HepG2 (cell line): ENCODE results near the gene CCNL1. TPM values are rescaled to one million over a fixed set of nuclear protein-coding genes. Genes with fewer than 3 reads are reported as not detected.
A peak's percentile ranks its signal among the peaks of the same experiment; 100 is the strongest.

ENCODE experiments used
- ATAC-seq: fragments of 200-7000 bp; cut with Tn5 transposase; 3 replicates; pipeline ENCODE4 v1.9.1; 2020; ENCODE audit warnings: mild to moderate bottlenecking, moderate library complexity
- BruUV-seq: library from RNA; stranded (reverse); fragments of 400-500 nt; replicated peaks from 2 replicates; lab custom pipeline; 2021; lab: Mats Ljungman, UMichigan
- CTCF ChIA-PET: fragments of 300-600 bp; formaldehyde crosslinking; extraction: SDS; loops from one replicate; lab custom pipeline; 2021; ENCODE audit warnings: low total read pairs, inconsistent platforms, low intra/inter-chr PET ratio; lab: Yijun Ruan, JAX
- POLR2A ChIA-PET: fragments of 350-600 bp; sonication (Branson Sonifier 250); formaldehyde crosslinking; loops from one replicate; lab custom pipeline; 2020; ENCODE audit warnings: antibody characterized with exemption, inconsistent platforms; lab: Yijun Ruan, JAX
- DNase-seq: peaks from one replicate; pipeline ENCODE4 v3.0.0-alpha.2; 2015; ENCODE audit warnings: low spot score
- FAIRE-seq: peaks from 3 replicates; lab custom pipeline; 2011; peaks lifted over from hg19 to GRCh38; lab: Jason Lieb, UNC
- H2AFZ ChIP-seq: one replicate; pipeline ENCODE4 v1.6.1; 2011; ENCODE audit warnings: low read length, inconsistent platforms
- H3K27ac ChIP-seq: fragments of 300-600 bp; 3 replicates; pipeline ENCODE4 v1.8.0; 2011; ENCODE audit warnings: mixed run types, mild to moderate bottlenecking, mixed read lengths, low read length, inconsistent platforms; ENCODE audit not compliant: insufficient read depth; ENCODE audit errors: extremely low read length
- H3K27me3 ChIP-seq, 2 experiments: fragments of 200-600 bp in 1 of 2; 2 replicates in 1 of 2; 3 replicates in 1 of 2; pipeline versions ENCODE4 v1.6.0 to v1.8.0; 2011; ENCODE audit warnings: low read length in 2 of 2, mild to moderate bottlenecking in 2 of 2, moderate library complexity in 2 of 2, inconsistent platforms in 1 of 2; ENCODE audit not compliant: insufficient read depth in 2 of 2, control insufficient read depth in 1 of 2
- H3K36me3 ChIP-seq, 2 experiments: fragments of 200-600 bp in 1 of 2; replicated peaks in 1 of 2; 2 replicates in 1 of 2; 3 replicates in 1 of 2; pipeline versions ENCODE4 v1.5.1 to v1.8.0; 2011; ENCODE audit warnings: low read length in 2 of 2, inconsistent platforms in 1 of 2; ENCODE audit not compliant: insufficient read depth in 2 of 2, control insufficient read depth in 1 of 2
- H3K4me1 ChIP-seq: 2 replicates; pipeline ENCODE4 v1.5.1; 2012; ENCODE audit warnings: low read length, inconsistent platforms; ENCODE audit not compliant: insufficient read depth
- H3K4me2 ChIP-seq: 2 replicates; pipeline ENCODE4 v1.6.0; 2011; ENCODE audit warnings: low read depth, low read length, inconsistent platforms
- H3K4me3 ChIP-seq, 3 experiments: fragments of 200-600 bp in 1 of 3; sonication (generic), shearing (Covaris generic) in 1 of 3; replicated peaks in 1 of 3; 2 replicates each; pipeline ENCODE4 v1.5.1; 2011 to 2016; ENCODE audit warnings: low read length in 3 of 3, inconsistent platforms in 2 of 3, low read depth in 2 of 3, mild to moderate bottlenecking in 2 of 3, control low read depth in 1 of 3, mixed read lengths in 1 of 3; ENCODE audit not compliant: insufficient read depth in 1 of 3
- H3K79me2 ChIP-seq: one replicate; pipeline ENCODE4 v1.6.1; 2011; ENCODE audit warnings: low read length, inconsistent platforms; ENCODE audit not compliant: insufficient read depth
- H3K9ac ChIP-seq: 2 replicates; pipeline ENCODE4 v1.6.0; 2011; ENCODE audit warnings: mild to moderate bottlenecking, low read depth, low read length, inconsistent platforms; ENCODE audit not compliant: insufficient read depth
- H3K9me3 ChIP-seq: 2 replicates; pipeline ENCODE4 v1.5.1; 2012; ENCODE audit warnings: mild to moderate bottlenecking, low read length
- H4K20me1 ChIP-seq: 2 replicates; pipeline ENCODE4 v1.6.0; 2011; ENCODE audit warnings: inconsistent platforms, mild to moderate bottlenecking, low read length, moderate library complexity; ENCODE audit not compliant: insufficient read depth
- BHLHE40 ChIP-seq: IDR thresholded peaks from 2 replicates; pipeline ENCODE4 v1.6.1; 2011; ENCODE audit warnings: low read length, improper control_type of control experiment
- MED1 ChIP-seq: sonication (generic); formaldehyde crosslinking; IDR thresholded peaks from 2 replicates; pipeline ENCODE4 v1.4.0; 2020; ENCODE audit warnings: missing genetic modification reagents
- NR0B2 ChIP-seq: sonication (generic); formaldehyde crosslinking; IDR thresholded peaks from 2 replicates; pipeline ENCODE4 v1.4.0; 2020; ENCODE audit warnings: mild to moderate bottlenecking, missing genetic modification reagents
- NR1H2 ChIP-seq: sonication (generic); formaldehyde crosslinking; IDR thresholded peaks from 2 replicates; pipeline ENCODE4 v1.8.1; 2022; ENCODE audit warnings: low read depth, missing genetic modification reagents, borderline replicate concordance
- RBFOX2 ChIP-seq: fragments of 200-400 bp; formaldehyde crosslinking; IDR thresholded peaks from 2 replicates; pipeline ENCODE4 v1.6.1; 2017; ENCODE audit warnings: low read depth, mild to moderate bottlenecking, low read length
- REPIN1 ChIP-seq: sonication (generic); formaldehyde crosslinking; IDR thresholded peaks from 2 replicates; pipeline ENCODE4 v1.8.0; 2022; ENCODE audit warnings: missing genetic modification reagents, low read depth, mild to moderate bottlenecking, borderline replicate concordance
- SCMH1 ChIP-seq: sonication (generic); formaldehyde crosslinking; IDR thresholded peaks from 2 replicates; pipeline ENCODE4 v1.9.0; 2021; ENCODE audit warnings: missing genetic modification reagents, mild to moderate bottlenecking, borderline replicate concordance
- SP5 ChIP-seq: IDR thresholded peaks from 2 replicates; pipeline ENCODE4 v1.6.1; 2016; ENCODE audit warnings: low read depth, borderline replicate concordance
- SRSF9 ChIP-seq: fragments of 200-400 bp; formaldehyde crosslinking; IDR thresholded peaks from 2 replicates; pipeline ENCODE4 v1.6.1; 2018; ENCODE audit warnings: borderline replicate concordance, mild to moderate bottlenecking, low read depth, low read length; ENCODE audit not compliant: insufficient read depth, poor library complexity, severe bottlenecking
- STAT6 ChIP-seq: sonication (generic); formaldehyde crosslinking; IDR thresholded peaks from 2 replicates; pipeline ENCODE4 v1.4.0; 2020; ENCODE audit warnings: missing genetic modification reagents, mild to moderate bottlenecking, borderline replicate concordance
- TARDBP ChIP-seq: sonication (generic); formaldehyde crosslinking; IDR thresholded peaks from 2 replicates; pipeline ENCODE4 v1.8.0; 2022; ENCODE audit warnings: mild to moderate bottlenecking, missing genetic modification reagents
- ZNF350 ChIP-seq: sonication (generic); formaldehyde crosslinking; IDR thresholded peaks from 2 replicates; pipeline ENCODE4 v1.4.0; 2020; ENCODE audit warnings: mild to moderate bottlenecking, low read depth, missing genetic modification reagents, borderline replicate concordance
- ZNF567 ChIP-seq: sonication (generic); formaldehyde crosslinking; IDR thresholded peaks from 2 replicates; pipeline ENCODE4 v1.8.1; 2023; ENCODE audit warnings: mild to moderate bottlenecking, missing genetic modification reagents, borderline replicate concordance
- ZNF777 ChIP-seq: sonication (generic); formaldehyde crosslinking; IDR thresholded peaks from 2 replicates; pipeline ENCODE4 v1.4.0; 2020; ENCODE audit warnings: missing genetic modification reagents
- ZNF800 ChIP-seq: sonication (generic); formaldehyde crosslinking; IDR thresholded peaks from 2 replicates; pipeline ENCODE4 v1.4.0; 2020; ENCODE audit warnings: missing genetic modification reagents
- WGBS: methylation state at CpG from one replicate; pipeline ENCODE4 v1.1.6; 2017; ENCODE audit warnings: low lambda C conversion rate; 5-methylcytosine and 5-hydroxymethylcytosine counted together
- in situ Hi-C: cut with HindIII; loops from 2 replicates; pipeline ENCODE4 v1.10.0; 2017; ENCODE audit warnings: low pct_unique_long_range_greater_than_20kb; ENCODE audit not compliant: extremely low pct_ligation_motif_present
- intact Hi-C: fragments of 100-400 bp; cut with micrococcal nuclease; formaldehyde crosslinking; loops from one replicate; pipeline ENCODE4 v1.10.0; 2022; ENCODE audit not compliant: unreplicated experiment
- polyA plus RNA-seq, 8 experiments: library from polyadenylated mRNA; depleted of rRNA in 3 of 8; stranded (reverse) in 7 of 8; unstranded in 1 of 8; fragments of >200 nt; fragmentation: Illumina TruSeq in 4 of 8; extraction: Trizol in 4 of 8; gene quantifications; 2 replicates each; pipeline versions ENCODE4 v1.2.1 to v1.2.3, GENCODE V29; 2011 to 2016; ENCODE audit warnings: low read depth in 4 of 8, missing spikeins in 1 of 8, mixed read lengths in 1 of 8; ENCODE audit not compliant: insufficient read depth in 1 of 8
- total RNA-seq, 5 experiments: library from RNA; depleted of rRNA; stranded (reverse); fragments of >200 nt; fragmentation: Illumina TruSeq; extraction: Trizol; gene quantifications; 2 replicates each; pipeline ENCODE4 v1.2.3, GENCODE V29; 2016; ENCODE audit warnings: low read depth in 1 of 5

The CCNL1 gene
- total and polyA plus RNA-seq, 2 of the 13 experiments (the other 11 are each of a cell fraction or from before 2014, with no cell fraction given), result 151 to 303 TPM

GRCh38 chr3:157130467-157131251, 29.3 kb downstream of the CCNL1 start (continued):
- peak; percentile 72 for TF ChIP-seq MED1
- TF ChIP-seq SP5 (CRISPR knock-in tag), result peak; percentile 63
- TF ChIP-seq TARDBP (CRISPR knock-in tag), result 0 out of 2 replicates have a peak, but pooled peaks have one; percentile 24
- 0 out of 2 replicates have a peak, but pooled peaks have one; percentile 33 for TF ChIP-seq RBFOX2
- no peak for TF ChIP-seq ZNF777

- peak overlapping the region; percentile 87 for H3K9ac ChIP-seq
- peak overlapping the region; percentile 96 for H3K27ac ChIP-seq
- peak; percentile 32 for FAIRE-seq
- H3K4me3 ChIP-seq, result peak overlapping the region; percentile 53 to 76 (median 57)
- BruUV-seq, result TSS peak; percentile 86
- H3K4me1 ChIP-seq, result peaks cover 95% of the 10 kb centered on the region
- CTCF ChIA-PET, result interaction anchor here (0.9 to 1.5 kb wide), 2 partner anchors 10 to 49 kb away, joined by 3 to 4 read pairs; no protein-coding TSS in a partner anchor
- peak; percentile 58 for ATAC-seq
- intact Hi-C loops, result loop anchor here (1.0 to 10.0 kb wide), 7 partner anchors 30 to 745 kb away; partner anchors contain the start of genes CCNL1 and TIPARP
- H2AFZ ChIP-seq, result no peak overlapping the region
- no peaks in the 10 kb centered on the region for H4K20me1 ChIP-seq
- H3K27me3 ChIP-seq, result no peaks in the 10 kb centered on the region
- H3K9me3 ChIP-seq, result no peaks in the 10 kb centered on the region
- in situ Hi-C loops, result loop anchor here (5.0 to 10.0 kb wide), 4 partner anchors 38 to 975 kb away; partner anchors contain the start of gene TIPARP
- H3K79me2 ChIP-seq, result no peaks in the 10 kb centered on the region
- H3K36me3 ChIP-seq, result no peaks in the 10 kb centered on the region
- H3K4me2 ChIP-seq, result peak overlapping the region; percentile 98
- DNase-seq, result peak; percentile 76
- POLR2A ChIA-PET, result interaction anchor here (0.8 to 8.1 kb wide), 11 partner anchors 9 to 595 kb away, joined by 3 to 204 read pairs (median 8); partner anchors contain the start of gene CCNL1
- under 1% methylated on average over 20 of the region's 20 CpGs for WGBS
- TF ChIP-seq REPIN1 (CRISPR knock-in tag), result 0 out of 2 replicates have a peak, but pooled peaks have one; percentile 27
- TF ChIP-seq ZNF350 (CRISPR knock-in tag), result no peak
- no peak; the same call in 1 of the 2 replicates for TF ChIP-seq NR0B2
- no peak for TF ChIP-seq SCMH1 (CRISPR knock-in tag)
- TF ChIP-seq SRSF9, result no peak
- TF ChIP-seq STAT6 (CRISPR knock-in tag), result no peak
- TF ChIP-seq BHLHE40, result 0 out of 2 replicates have a peak, but pooled peaks have one; percentile 3
- no peak for TF ChIP-seq NR1H2 (CRISPR knock-in tag)
- peak; percentile 79; the same call in 1 of the 2 replicates for TF ChIP-seq ZNF567
- no peak for TF ChIP-seq ZNF800
Measured at GRCh38 chr3:157129803-157130466, 30.0 kb downstream of the CCNL1 start.
